HG03354 (cell line): ENCODE data around the gene STX8.
"Not testable (repeated sequence)": the region's sequence is repeated elsewhere in the genome, so short reads cannot be mapped to it uniquely, and the experiment has no call there.

Experiments used
- ATAC-seq: cut with Tn5 transposase; IDR thresholded peaks from one replicate; pipeline ENCODE4 v1.9.1; 2021; ENCODE audit warnings: mild to moderate bottlenecking; ENCODE audit not compliant: unreplicated experiment, poor library complexity, severe bottlenecking

Gene STX8

DNA sequence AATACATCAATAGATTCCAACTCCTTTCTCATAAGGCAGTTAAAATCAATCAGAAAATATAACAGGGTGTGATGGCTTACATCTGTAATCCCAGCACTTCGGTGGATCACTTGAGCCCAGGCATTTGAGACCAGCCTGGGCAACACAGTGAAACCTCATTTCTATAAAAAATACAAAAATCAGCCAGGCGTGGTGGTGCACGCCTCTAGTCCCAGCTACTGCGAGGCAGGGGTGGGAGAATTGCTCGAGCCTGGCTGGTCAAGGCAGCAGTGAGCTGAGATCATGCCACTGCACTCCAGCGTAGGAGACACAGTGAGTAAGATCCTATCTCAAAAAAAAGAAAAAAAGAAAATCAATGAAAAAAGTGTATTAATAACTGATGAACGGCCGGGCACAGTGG lies 295.7 kb downstream of the STX8 start:
- ATAC-seq, result no peak

- no peak for ATAC-seq
Measured at GRCh38 chr17:9274973-9275372, 300.6 kb downstream of the STX8 start.

DNA sequence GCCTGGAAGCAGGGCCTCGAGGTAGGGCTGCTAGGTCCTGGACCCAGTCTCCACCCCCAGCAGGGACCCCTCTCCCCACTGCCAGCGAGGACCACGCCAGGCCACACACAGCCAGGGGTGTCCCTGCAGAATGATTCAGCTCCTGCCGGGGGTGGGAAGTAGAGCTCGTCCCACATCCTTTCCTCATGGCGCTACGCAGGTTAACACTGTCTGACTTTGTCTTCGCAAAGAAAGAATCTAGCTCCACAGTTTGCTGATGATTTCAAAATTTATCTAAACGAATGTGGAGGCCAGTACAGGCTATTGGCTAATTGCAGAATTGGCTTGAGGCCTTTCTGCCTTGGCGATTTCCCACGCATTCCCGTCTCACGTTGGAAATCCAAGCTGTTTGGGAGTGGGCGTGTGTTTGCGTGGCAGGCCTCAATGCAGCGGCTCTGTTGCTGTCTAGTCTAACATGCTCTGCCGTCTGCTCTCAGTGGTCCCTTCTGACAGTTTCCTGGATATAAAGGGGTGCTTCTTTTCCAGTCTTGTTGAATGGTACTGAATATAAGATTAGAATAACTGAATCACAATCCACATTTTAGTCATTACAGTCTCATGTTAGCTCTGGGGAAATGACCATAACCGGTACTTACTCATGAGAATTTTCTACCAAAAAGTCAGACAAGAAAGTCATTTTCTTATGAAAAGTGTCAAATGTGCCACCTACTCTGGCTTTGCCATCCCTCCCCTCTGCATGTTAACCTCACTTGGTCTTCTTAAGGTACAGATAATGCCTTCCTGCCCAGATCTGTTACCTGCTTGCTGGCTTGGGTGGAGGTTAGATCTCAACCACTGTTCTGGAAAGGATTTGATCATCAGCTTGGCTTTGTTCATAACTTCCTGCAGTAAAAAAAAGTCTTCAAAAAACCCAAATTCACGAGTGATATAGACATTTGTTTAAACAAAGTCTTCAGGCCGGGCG lies 301.9 kb downstream of the STX8 start:
- no peak for ATAC-seq

GRCh38 chr17:9272501-9273200 lies 303.0 kb downstream of the STX8 start:
- no peak for ATAC-seq

GRCh38 chr17:9271989-9272388 lies 303.6 kb downstream of the STX8 start:
- no peak for ATAC-seq

DNA sequence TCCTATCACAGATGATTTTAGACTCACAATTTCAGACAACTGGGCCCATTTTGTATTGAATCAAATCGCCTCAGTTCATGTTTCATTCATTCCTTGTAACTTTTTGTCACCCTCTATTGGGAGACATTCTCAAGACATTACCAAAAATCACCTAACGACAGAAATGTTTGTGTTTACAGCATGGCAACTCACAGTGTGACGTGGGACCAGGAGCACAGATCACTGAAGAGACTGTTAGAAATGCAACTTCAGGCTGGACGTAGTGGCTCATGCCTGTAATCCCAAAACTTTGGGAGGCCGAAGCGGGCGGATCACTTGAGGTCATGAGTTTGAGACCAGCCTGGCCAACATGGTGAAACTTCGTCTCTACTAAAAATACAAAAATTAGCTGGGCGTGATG lies 304.7 kb downstream of the STX8 start:
- ATAC-seq, result no peak

- ATAC-seq, result no peak
Measured at GRCh38 chr17:9269350-9270035, 306.1 kb downstream of the STX8 start.

DNA sequence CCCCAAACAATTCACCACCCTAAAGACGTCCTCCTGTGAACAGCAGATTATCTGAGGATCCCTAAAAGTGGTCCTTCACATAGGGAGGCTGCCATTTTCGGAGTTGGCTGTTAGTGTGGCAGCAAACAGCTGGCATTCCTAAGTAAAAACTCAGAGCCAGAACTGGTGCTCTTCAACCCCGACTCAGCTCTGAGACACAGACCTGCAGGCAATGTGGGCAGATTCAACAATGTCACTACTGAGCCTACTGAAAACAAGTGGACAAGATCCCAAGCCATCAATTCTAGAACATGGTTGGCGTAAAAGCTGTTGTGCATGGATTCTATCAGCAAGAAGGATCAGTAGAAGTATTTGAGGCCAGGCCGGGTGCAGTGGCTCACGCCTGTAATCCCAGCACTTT lies 307.1 kb downstream of the STX8 start:
- ATAC-seq, result no peak

DNA sequence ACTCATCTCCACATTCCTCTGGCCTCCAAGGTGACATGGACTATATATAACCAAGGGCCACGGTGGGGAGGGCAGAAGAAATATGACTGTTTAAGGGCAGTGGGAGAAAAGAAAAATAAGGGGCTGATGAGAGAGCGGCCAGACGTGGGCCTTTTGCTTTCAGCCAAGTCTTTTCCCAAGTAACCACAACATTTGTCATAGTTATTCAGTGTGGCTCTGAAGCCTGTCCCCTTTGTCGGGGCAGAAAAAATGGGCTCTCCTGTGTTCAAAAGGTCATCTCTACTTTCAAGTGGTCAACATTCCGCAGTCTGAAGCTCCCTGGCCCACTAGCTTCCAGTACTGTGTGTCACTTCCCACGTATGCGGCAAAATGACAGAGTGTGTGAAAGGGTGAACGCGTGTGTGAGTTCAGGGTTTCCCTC lies 308.9 kb downstream of the STX8 start:
- ATAC-seq, result no peak

DNA sequence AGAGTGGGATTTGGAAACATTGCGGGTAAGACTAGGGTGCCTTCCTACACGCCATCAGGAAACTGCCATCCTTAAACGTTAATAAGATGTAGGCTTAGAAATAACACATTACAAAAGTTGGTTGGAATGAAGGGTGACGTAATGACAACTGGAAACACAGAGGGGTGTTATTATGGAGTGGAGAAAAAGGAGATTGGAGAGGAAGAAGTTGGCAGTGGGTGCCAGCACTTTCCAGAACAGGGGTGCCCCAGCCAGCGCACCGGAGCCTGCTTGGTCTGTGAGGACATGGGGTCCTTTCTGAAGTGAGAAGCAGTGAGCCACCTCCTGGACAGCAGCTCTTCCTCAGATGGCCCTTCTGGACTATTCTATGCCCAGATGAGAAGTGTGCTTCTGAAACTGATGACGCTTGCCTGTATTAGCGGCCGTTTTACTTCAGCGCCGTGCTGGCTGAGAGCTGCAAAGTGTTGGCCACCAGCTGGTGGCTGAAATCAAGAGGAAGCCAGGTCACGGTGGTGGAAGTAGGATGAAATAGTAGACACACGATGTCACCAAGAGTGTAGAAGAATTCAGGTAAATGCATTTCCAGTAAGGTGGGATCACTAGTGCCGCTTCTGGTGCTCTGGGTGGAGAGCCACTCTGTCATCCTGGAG lies 309.5 kb downstream of the STX8 start:
- no peak for ATAC-seq

DNA sequence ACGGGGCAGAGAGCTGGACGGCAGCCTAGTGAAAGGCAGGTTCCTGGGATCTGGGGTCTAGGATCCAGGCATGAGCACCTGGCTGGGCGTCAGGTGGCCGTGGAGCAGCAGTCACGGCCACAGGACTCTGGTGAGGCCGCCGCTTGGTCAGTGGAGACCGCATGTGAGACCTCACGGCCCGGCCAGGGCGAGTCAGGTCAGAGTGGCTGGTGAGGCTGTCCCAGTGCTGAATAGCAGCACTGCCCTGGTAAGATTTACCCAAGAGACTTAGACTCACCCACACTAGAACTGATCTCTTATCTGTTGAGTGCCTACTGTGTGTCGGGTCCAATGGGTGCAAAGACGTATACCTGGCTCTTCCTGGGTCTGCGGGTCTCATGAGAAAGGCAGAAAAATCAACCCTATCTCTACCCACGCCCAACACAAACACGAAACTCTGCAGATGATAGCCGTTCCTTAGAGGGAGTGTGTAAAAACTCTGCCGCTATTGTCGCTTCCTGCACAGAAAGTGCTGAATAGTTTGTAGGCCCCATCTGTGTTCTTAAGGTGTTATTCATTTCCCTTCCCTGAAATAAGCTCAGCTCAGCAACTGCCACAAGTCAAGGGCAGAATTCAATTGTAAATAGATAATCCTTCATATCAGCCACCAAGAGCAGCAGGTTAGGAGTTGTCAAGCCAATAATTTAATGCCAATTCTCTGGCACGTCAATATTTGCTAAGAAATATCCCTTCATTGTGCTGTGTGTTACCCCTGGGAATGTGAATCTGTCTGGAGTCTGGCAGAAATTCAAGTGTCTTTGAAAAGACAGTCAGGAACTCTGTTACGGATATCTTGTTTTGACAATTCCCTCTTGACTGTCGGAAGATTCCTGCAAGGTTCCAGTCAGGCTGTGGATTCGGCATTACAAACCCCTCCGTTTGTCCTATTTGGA lies 314.3 kb downstream of the STX8 start:
- no peak for ATAC-seq

DNA sequence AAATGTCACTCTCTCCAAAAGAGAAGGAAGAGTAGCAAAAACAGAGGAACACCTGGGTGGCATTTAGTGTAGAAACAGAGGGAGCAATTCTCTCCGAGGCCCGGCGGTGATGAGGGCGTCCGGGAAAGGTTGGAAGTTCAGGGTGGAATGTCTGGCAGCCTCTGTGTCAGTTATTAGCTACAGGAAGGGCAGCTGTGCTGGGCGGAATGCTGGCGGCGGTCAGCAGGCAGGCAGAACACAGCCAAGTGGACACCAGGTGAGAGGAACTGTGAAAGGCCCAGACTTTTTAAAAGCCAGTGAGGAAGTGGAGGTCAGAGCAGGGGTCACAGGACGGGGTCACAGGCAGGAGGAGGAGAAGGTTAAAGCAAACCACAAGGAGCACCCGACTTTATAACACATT lies 316.2 kb downstream of the STX8 start:
- ATAC-seq, result no peak

DNA sequence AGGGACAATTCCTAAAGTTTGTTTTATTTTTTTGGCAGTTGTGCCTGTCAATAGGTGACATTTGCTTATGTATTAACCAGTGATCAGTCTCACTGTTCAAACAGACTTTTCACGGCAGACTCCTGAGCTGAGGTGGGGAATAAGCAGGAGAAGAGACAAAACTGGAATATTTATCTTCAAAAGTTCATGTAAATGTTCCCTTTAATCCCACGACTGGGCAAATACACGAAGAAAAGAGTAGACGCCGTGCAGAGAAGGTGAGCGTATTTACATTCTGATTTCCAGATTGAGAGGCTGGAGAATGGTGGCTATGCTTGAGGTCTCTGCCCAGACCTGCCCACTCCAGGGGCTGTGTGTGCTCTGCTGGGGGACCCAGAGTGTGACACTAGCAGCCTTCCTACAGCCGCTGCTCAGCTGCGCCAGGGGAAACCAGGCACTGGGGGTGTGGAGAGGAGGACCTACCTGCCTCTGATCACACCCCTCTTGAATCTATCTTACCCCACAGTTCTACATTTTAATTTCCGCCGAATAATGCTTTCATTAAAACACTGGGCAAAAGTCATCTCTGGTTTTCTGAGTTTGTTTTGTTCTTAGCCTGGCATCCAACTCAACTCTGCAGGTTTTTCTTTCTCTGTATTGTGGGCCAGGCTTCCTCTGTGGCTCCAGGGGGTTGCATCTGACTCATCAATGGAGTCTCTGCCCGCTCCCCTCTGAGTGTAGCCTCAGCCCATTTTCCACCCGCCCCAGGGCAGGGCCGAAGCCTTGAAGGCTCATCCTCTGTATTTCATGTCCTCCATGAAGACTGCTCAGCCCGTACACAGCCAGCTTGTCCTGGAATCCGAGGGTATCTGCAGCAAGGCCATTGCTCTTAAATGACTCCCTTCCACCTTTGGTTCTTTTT lies 317.3 kb downstream of the STX8 start:
- ATAC-seq, result no peak

GRCh38 chr17:9257630-9257965 lies 318.0 kb downstream of the STX8 start:
- ATAC-seq, result not testable (repeated sequence)

DNA sequence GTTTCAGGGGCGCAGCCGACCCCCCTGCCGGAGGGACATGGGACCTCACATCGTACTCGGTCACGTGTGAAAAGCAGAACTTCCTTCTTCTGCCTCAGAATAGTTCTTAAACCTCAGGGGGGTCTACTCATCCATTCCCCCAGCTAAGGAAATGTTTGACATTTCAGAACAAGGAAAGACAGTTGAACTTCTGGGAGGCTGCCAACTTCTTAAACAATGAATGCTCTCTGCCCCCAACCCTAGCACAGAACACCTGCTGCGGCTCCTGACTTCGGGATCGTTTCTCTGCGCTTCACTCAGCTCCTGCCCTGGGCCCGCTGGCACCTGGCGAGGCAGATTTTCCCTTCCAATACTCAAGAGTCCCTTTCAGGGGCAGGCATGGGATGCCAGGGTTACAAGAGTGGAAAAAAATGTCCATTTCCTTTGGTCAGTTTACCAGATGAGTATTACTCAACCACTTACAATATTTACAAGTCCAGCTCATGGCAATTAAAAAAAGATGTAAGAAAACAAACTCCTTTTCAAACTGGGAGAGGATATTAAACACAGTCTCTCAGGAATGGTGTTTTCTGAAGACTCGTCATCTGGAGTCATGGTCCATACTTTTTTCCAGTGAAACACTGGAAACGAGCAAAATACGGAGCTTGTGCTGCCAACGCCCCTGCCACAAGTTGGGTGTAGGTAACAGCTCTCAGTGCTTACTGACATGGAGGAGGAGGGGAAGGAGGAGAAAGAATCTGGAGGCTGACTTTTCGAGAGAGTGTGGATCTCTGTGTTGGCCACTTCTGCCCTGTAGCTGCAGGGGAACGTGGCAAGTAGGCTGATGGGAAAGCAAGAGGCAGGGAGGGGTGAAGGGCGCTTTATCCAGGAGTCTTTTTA lies 318.6 kb downstream of the STX8 start:
- ATAC-seq, result no peak

DNA sequence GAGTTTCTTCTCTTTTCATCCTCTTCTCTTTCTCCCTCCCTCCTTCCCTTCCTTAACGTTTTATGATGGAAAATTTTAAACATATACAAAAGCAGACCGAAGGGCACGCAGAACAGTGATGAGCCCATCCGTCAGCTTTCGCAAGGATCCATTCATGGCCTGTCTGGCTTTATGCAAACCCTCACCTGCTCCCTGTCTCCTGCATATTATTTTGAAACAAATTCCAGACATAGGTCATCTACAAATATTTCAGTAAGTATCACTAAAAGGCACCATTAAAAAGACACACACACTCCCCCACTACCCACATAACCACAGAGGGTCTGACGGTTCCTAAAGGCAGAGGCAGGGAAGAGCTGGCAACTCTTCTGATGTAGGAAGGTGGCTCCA lies 319.3 kb downstream of the STX8 start:
- no peak for ATAC-seq

GRCh38 chr17:9255833-9256232 lies 319.8 kb downstream of the STX8 start:
- no peak for ATAC-seq
